Suprapubic skin (tissue), 3 donors: ENCODE data around the gene BACH1.

ENCODE experiments used
- POLR2AphosphoS5 ChIP-seq, 3 donors: sonication (generic); formaldehyde crosslinking; IDR thresholded peaks; one replicate each; pipeline ENCODE4 v1.6.1; 2017; ENCODE audit warnings: antibody characterized with exemption in 3 of 3
- TF ChIP-seq, protein P1 (sequence below), 2 donors: fragments of 200-600 bp in 1 of 2; fragments of 450-650 bp in 1 of 2; sonication (generic) in 1 of 2; IDR thresholded peaks; one replicate each; pipeline ENCODE4 v1.5.1; 2016 to 2019; ENCODE audit warnings: antibody characterized with exemption in 2 of 2, mild to moderate bottlenecking in 1 of 2, moderate library complexity in 1 of 2

GRCh38 chr21:29335720-29336119, 37.0 kb downstream of the BACH1 start:
- TF ChIP-seq, protein P1, sequence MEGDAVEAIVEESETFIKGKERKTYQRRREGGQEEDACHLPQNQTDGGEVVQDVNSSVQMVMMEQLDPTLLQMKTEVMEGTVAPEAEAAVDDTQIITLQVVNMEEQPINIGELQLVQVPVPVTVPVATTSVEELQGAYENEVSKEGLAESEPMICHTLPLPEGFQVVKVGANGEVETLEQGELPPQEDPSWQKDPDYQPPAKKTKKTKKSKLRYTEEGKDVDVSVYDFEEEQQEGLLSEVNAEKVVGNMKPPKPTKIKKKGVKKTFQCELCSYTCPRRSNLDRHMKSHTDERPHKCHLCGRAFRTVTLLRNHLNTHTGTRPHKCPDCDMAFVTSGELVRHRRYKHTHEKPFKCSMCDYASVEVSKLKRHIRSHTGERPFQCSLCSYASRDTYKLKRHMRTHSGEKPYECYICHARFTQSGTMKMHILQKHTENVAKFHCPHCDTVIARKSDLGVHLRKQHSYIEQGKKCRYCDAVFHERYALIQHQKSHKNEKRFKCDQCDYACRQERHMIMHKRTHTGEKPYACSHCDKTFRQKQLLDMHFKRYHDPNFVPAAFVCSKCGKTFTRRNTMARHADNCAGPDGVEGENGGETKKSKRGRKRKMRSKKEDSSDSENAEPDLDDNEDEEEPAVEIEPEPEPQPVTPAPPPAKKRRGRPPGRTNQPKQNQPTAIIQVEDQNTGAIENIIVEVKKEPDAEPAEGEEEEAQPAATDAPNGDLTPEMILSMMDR (IDR thresholded peaks at IDR 0.05) = no peak
- no peak for TF ChIP-seq POLR2AphosphoS5 (IDR thresholded peaks at IDR 0.05)
